HG02798 (cell line): ENCODE results near the gene SAMSN1.
A peak's percentile ranks its signal among the peaks of the same experiment; 100 is the strongest.

Experiments
- ATAC-seq: cut with Tn5 transposase; IDR thresholded peaks from one replicate; pipeline ENCODE4 v1.9.1; 2021; ENCODE audit warnings: mild to moderate bottlenecking; ENCODE audit not compliant: unreplicated experiment, poor library complexity

SAMSN1 gene

DNA sequence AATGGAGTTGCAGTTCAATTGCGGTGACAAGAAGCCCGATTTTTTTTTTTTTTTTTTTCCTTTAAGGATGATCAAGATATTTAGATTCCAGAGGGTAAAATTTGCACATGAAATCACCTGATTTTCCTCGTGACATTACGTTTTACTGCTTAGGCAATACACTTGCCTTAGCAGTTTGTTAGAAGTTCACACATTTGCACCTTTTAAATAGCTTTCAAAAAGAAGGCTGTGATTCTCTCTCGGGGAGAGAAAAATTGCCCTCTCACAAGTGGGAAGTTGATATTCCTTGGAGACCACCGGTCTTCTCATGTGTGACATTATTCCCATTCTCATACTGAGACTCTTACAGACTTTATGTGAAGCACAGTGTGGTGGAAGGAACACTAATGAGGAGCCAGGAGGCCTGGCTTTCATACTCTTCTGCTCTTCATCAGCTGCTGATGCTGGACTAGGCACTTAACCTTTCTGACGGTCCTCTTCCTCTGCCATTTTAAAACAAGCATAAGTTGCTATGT, 93.3 kb downstream of the SAMSN1 start:
- ATAC-seq = peak; percentile 10

GRCh38 chr21:14452031-14452726, 93.9 kb downstream of the SAMSN1 start:
- ATAC-seq = no peak

DNA sequence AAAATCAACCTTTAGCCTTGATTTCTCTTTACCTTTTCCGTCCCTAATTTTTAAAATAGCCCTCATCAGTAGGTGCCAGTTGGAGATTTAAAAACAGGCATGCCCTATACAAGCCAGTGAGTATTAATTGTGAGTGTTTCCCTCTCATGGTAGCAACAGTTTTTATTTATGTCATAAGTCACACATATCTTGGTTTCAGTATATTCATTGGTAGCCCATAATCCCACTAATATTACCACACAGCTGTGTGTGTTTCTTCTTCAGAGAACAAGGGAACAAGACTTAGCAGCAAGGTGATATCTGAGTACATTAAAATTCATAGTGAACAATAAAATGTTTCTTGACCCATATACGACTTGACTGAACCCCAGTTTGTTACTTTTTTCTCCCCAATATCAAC, 94.6 kb downstream of the SAMSN1 start:
- no peak for ATAC-seq

DNA sequence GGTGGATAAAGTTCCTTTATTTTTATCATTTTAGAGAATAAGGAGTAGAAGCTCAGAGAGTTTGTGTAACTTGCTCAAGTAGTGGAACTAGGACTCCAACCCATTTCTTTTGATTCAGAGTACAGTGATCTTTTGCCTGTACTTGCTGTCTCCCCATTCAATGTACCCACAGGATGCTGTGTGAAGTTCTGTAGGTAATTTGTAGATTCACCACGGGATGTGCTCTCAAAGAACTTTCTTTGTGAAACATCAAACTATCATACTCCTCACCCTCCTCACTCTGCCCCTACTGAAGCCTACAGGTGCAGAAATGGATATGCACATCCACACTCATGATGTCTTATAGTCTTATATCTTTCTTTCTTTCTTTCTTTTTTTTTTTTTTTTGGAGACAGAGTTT, 97.3 kb downstream of the SAMSN1 start:
- no peak for ATAC-seq

- no peak for ATAC-seq
These were observed 107.9 kb downstream of the SAMSN1 start for GRCh38 chr21:14438211-14438610.

DNA sequence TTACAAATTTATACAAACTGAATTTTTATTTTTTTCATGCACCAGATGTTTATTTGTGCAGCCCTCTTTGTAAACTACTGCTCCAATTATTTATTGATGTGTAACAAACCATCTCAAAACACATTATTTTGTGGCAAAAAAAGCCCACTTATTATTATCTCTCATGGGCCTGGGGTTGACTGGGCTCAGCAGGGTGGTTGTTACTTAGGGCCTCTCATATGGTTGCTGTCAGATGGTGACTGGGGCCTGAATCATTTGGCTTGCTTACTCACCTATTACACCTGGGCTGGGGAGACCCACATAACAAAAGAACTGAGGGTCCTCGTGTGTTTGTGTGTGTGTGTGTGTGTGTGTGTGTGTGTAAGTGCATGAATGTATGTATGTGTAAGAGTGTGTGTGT, 110.7 kb downstream of the SAMSN1 start:
- no peak for ATAC-seq
